EH (cell line): ENCODE data around the gene KPNB1.

Experiments
- DNase-seq: peaks from one replicate; pipeline ENCODE4 v3.0.0-alpha.2; 2015; ENCODE audit warnings: low read depth

KPNB1 gene

DNA sequence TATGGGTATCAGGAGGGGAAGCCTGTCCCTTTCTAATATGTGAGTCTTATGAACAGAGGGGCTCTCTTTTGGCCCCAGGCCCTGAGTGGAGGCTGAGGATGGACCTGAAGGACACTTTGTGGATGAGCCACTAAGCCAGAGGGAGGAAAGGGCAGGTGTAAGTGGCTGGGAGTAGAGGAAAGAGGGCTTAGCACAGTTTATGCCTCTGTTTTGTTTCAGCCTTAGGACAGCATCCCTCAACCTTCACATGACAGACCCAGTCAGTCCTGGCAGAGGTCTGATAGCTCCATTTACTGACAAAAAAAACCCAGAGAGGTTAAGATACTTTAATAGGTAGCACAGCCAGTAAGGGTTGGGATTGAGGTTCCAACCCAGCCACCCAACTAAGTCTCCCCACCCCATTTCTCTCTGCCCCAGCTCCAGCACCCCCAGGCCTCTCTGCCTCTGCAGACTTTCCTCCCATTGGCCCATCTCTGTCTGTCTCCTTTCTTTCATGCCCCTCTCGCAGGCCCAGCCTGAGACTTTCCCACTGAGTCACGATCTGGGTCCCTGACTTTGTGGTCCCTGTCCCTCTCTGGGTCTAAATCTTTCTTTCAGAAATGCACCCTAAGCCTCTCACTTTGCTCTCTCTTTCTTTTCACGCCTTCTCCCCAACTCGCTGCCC, 78.6 kb downstream of the KPNB1 start:
- no peak for DNase-seq

DNA sequence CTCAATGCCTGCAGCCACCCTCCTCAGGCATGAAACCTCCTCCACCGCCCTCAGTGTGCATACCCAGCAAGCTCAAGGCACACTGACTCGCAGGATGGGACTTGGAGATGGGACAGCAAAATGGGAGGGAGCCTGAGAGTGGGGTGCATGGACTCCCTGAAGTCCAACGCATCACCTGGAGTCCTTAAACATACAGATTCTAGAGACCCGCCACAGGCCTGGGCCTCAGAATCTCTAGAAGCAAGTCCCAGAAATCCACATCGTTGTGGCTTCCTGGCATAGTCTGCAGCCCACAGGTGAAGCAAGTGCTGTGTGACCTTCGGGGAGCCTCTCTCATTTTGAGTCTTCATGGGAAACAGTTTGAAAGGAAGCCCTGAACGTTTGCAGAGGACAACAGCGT, 79.8 kb downstream of the KPNB1 start:
- DNase-seq = no peak

GRCh38 chr17:47730681-47731080, 81.0 kb downstream of the KPNB1 start:
- no peak for DNase-seq

GRCh38 chr17:47731396-47731795, 81.7 kb downstream of the KPNB1 start:
- DNase-seq = no peak

DNA sequence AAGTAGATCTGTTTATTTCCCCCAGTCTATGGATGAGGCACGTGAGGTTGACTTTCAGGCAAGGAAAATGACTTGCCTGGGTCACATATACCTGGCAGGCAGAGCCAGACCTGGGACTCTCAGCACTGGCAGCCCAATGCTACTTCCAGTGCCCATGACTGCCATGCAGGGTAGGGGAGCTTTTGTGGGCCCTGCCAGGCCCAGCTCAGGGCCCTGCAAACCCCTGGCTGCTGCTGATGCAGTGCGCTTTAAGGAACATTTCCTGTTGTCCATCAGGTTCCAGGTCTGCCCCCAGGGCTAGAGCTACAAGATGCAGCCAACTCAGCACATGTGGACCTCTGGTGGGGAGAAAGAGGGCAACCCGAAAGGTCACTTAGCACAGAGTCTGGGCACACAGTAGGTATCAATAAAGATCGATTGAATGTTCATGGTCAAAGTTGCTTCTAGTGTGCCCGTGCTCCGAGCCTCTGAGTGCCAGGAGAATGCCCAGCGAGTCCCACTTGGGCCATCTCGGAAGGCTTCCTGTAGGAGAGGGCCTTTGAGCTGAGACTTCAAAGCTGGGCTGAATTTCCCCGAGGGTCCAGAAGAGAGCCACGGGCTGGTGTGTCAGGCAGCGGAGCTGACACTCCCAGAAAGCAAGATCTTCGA, 82.8 kb downstream of the KPNB1 start:
- DNase-seq = no peak

- peak; percentile 50 for DNase-seq
These were observed 83.4 kb downstream of the KPNB1 start, which contains the start of gene TBX21 for GRCh38 chr17:47733047-47733673. Gene TBX21, plus strand, starts transcription at chr17:47733236. Its CDS starts 219 bp downstream, at chr17:47733455.

GRCh38 chr17:47733674-47734410, 84.1 kb downstream of the KPNB1 start:
- no peak for DNase-seq

GRCh38 chr17:47735139-47735464, 85.4 kb downstream of the KPNB1 start:
- DNase-seq = no peak
